Sigmoid colon (tissue), 7 donors: ENCODE data around the gene LRP11. TPM values are rescaled to one million over a fixed set of nuclear protein-coding genes. Genes with fewer than 3 reads are reported as not detected.

Experiments used
- DNase-seq: peaks from one replicate; pipeline ENCODE4 v3.0.0-alpha.2; 2019
- H3K27ac ChIP-seq, 4 donors: fragments of 200-600 bp; sonication (generic); one replicate each; pipeline ENCODE4 v1.5.1; 2016 to 2019; ENCODE audit warnings: mild to moderate bottlenecking in 1 of 4
- H3K27me3 ChIP-seq, 3 donors: fragments of 200-600 bp; sonication (generic); one replicate each; pipeline ENCODE4 v1.5.1; 2019; ENCODE audit warnings: mild to moderate bottlenecking in 1 of 3
- H3K36me3 ChIP-seq, 4 donors: fragments of 200-600 bp; sonication (generic); one replicate each; pipeline ENCODE4 v1.5.1; 2016 to 2019
- H3K4me1 ChIP-seq, 4 donors: fragments of 200-600 bp; sonication (generic); one replicate each; pipeline ENCODE4 v1.5.1; 2017 to 2019
- H3K4me3 ChIP-seq, 4 donors: fragments of 200-600 bp; sonication (generic); one replicate each; pipeline ENCODE4 v1.5.1; 2017 to 2019; ENCODE audit warnings: mild to moderate bottlenecking in 2 of 4, moderate library complexity in 1 of 4
- H3K9me3 ChIP-seq, 4 donors: fragments of 200-600 bp in 3 of 4; sonication (generic) in 3 of 4; one replicate each; pipeline versions ENCODE4 v1.5.1 to v1.6.1; 2013 to 2019
- EP300 ChIP-seq, 4 donors: sonication (generic); formaldehyde crosslinking; IDR thresholded peaks; one replicate each; pipeline ENCODE4 v1.6.1; 2017; ENCODE audit warnings: antibody characterized with exemption in 4 of 4
- POLR2A ChIP-seq, 2 donors: fragments of 450-650 bp; IDR thresholded peaks; one replicate each; pipeline ENCODE4 v1.6.1; 2016; ENCODE audit warnings: antibody characterized with exemption in 2 of 2, mild to moderate bottlenecking in 2 of 2, moderate library complexity in 2 of 2
- POLR2AphosphoS5 ChIP-seq, 4 donors: sonication (generic); formaldehyde crosslinking; IDR thresholded peaks; one replicate each; pipeline ENCODE4 v1.6.1; 2017; ENCODE audit warnings: antibody characterized with exemption in 4 of 4
- WGBS, 2 donors: extraction: QIAGEN DNeasy Blood & Tissue Kit; methylation state at CpG; one replicate each; pipeline ENCODE4 v1.1.7; 2013; 5-methylcytosine and 5-hydroxymethylcytosine counted together
- intact Hi-C: fragments of 100-400 bp; cut with DNase I; formaldehyde crosslinking; loops from one replicate; pipeline ENCODE4 v1.15.1; 2023
- polyA plus RNA-seq, 3 donors: library from polyadenylated mRNA; stranded (reverse); fragments of 200-250 nt; gene quantifications; one replicate each; pipeline ENCODE4 v1.2.3, GENCODE V29; 2013
- total RNA-seq, 4 donors: library from RNA; depleted of rRNA; stranded (reverse); fragments of >200 nt; gene quantifications; one replicate each; pipeline ENCODE4 v1.1.0, GENCODE V29; 2016
- TF ChIP-seq, protein P1 (sequence below), 4 experiments: fragments of 450-650 bp in 3 of 4; fragments of 200-600 bp in 1 of 4; IDR thresholded peaks; one replicate each; pipeline ENCODE4 v1.5.1; 2016 to 2019; ENCODE audit warnings: antibody characterized with exemption in 4 of 4, mild to moderate bottlenecking in 3 of 4, moderate library complexity in 2 of 4
- donor health status: healthy with polysubstance abuse.
- donor health status: Bipolar disorder and iron deficiency.
- donor health status: healthy.

LRP11 gene
- total and polyA plus RNA-seq, 7 donors = 2.4 to 71.7 (median 17.2) TPM

DNA sequence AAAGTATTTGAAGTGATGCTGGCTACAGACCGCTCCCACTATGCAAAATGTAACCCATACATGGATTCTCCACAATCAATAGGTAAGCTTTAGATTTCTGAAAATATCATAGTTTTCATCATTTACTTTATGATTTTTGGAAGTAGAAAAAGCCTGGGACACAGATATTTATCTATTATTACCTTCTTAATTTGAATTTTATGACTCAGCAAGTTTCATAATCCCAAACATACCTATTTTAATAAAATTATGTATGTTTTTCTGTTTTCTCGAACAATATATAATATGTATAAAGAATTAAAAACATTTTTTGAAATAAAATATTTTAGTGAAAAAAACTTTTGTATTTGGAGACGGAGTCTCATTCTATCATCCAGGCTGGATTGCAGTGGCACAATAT is 93.0 kb downstream of the LRP11 start:
- TF ChIP-seq POLR2A (IDR thresholded peaks at IDR 0.05) (no peak), POLR2AphosphoS5 (IDR thresholded peaks at IDR 0.05) (no peak), EP300 (IDR thresholded peaks at IDR 0.05) (no peak)
- TF ChIP-seq, protein P1, sequence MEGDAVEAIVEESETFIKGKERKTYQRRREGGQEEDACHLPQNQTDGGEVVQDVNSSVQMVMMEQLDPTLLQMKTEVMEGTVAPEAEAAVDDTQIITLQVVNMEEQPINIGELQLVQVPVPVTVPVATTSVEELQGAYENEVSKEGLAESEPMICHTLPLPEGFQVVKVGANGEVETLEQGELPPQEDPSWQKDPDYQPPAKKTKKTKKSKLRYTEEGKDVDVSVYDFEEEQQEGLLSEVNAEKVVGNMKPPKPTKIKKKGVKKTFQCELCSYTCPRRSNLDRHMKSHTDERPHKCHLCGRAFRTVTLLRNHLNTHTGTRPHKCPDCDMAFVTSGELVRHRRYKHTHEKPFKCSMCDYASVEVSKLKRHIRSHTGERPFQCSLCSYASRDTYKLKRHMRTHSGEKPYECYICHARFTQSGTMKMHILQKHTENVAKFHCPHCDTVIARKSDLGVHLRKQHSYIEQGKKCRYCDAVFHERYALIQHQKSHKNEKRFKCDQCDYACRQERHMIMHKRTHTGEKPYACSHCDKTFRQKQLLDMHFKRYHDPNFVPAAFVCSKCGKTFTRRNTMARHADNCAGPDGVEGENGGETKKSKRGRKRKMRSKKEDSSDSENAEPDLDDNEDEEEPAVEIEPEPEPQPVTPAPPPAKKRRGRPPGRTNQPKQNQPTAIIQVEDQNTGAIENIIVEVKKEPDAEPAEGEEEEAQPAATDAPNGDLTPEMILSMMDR (IDR thresholded peaks at IDR 0.05) = no peak
- Histone ChIP-seq H3K36me3 (peaks cover 0 to 52% (median 10%) of the 10 kb centered on the region in 4 donors), H3K4me3 (no peak overlapping the region), H3K4me1 (no peaks in the 10 kb centered on the region), H3K9me3 (no peaks in the 10 kb centered on the region), H3K27me3 (no peaks in the 10 kb centered on the region), H3K27ac (no peak overlapping the region)
- WGBS, 2 donors = 99% methylated on average over 3 of the region's 3 CpGs
- DNase-seq = no peak
- intact Hi-C loops = no loop called here

- Histone ChIP-seq H3K9me3 (no peaks in the 10 kb centered on the region), H3K4me3 (no peak overlapping the region), H3K36me3 (peaks cover 0 to 46% (median 10%) of the 10 kb centered on the region in 4 donors), H3K27me3 (no peaks in the 10 kb centered on the region), H3K27ac (no peak overlapping the region), H3K4me1 (no peaks in the 10 kb centered on the region)
- intact Hi-C loops = no loop called here
- no peak for DNase-seq
- no peak for TF ChIP-seq POLR2A (IDR thresholded peaks at IDR 0.05)
- TF ChIP-seq, protein P1 (IDR thresholded peaks at IDR 0.05) = no peak
- TF ChIP-seq EP300 (IDR thresholded peaks at IDR 0.05) = no peak
- TF ChIP-seq POLR2AphosphoS5 (IDR thresholded peaks at IDR 0.05) = no peak
- 90 to 94% methylated on average over 2 of the region's 2 CpGs for WGBS, 2 donors
Measured at GRCh38 chr6:149769676-149770075, 94.5 kb downstream of the LRP11 start.

Other genes starting within 250 kb of the LRP11 start
- 10 to 100 TPM; 17.5 to 22.5 (median 20.6) TPM for gene KATNA1, start 215.6 kb downstream of the LRP11 start, total RNA-seq
- gene KATNA1, start 215.6 kb downstream of the LRP11 start, polyA plus RNA-seq = 10 to 100 TPM in 2 of 3 donors, 1 to 10 TPM in 1; 9.0 to 15.6 (median 11.1) TPM
- 10 to 100 TPM; 23.8 to 31.6 (median 25.2) TPM for gene LATS1, start 146.3 kb downstream of the LRP11 start, total RNA-seq
- 1 to 10 TPM; 3.6 to 8.0 (median 4.9) TPM for gene LATS1, start 146.3 kb downstream of the LRP11 start, polyA plus RNA-seq
- 10 to 100 TPM; 18.3 to 56.3 (median 33.3) TPM for gene NUP43, start 117.8 kb downstream of the LRP11 start, total RNA-seq
- 10 to 100 TPM in 1 of 3 donors, 1 to 10 TPM in 2; 3.0 to 13.0 (median 4.2) TPM for gene NUP43, start 117.8 kb downstream of the LRP11 start, polyA plus RNA-seq
- gene PCMT1, start 114.6 kb downstream of the LRP11 start, total RNA-seq = 100 to 1,000 TPM in 1 of 4 donors, 10 to 100 TPM in 3; 74.0 to 117 (median 96.0) TPM
- gene PCMT1, start 114.6 kb downstream of the LRP11 start, polyA plus RNA-seq = 10 to 100 TPM; 33.0 to 64.4 (median 49.0) TPM
- under 1 TPM in 1 of 4 donors, not detected in 3; 0.33 TPM for gene RAET1E, start 33.8 kb upstream of the LRP11 start, total RNA-seq
- under 1 TPM in 1 of 3 donors, not detected in 2; 0.15 TPM for gene RAET1E, start 33.8 kb upstream of the LRP11 start, polyA plus RNA-seq
- gene RAET1G, start 58.8 kb upstream of the LRP11 start, total RNA-seq = not detected
- under 1 TPM in 1 of 3 donors, not detected in 2; 0.23 TPM for gene RAET1G, start 58.8 kb upstream of the LRP11 start, polyA plus RNA-seq
- gene ULBP2, start 77.7 kb upstream of the LRP11 start, total RNA-seq = not detected
- gene ULBP2, start 77.7 kb upstream of the LRP11 start, polyA plus RNA-seq = under 1 TPM in 1 of 3 donors, not detected in 2; 0.34 TPM
- gene ULBP1, start 99.6 kb upstream of the LRP11 start, total RNA-seq = under 1 TPM in 1 of 4 donors, not detected in 3; 0.55 TPM
- gene ULBP1, start 99.6 kb upstream of the LRP11 start, polyA plus RNA-seq = under 1 TPM in 1 of 3 donors, not detected in 2; 0.09 TPM
- not detected for gene RAET1L, start 161.2 kb upstream of the LRP11 start, total RNA-seq
- gene RAET1L, start 161.2 kb upstream of the LRP11 start, polyA plus RNA-seq = not detected
- gene ULBP3, start 204.8 kb upstream of the LRP11 start, total RNA-seq = under 1 TPM in 1 of 4 donors, not detected in 3; 0.95 TPM
- 1 to 10 TPM in 1 of 3 donors, not detected in 2; 1.5 TPM for gene ULBP3, start 204.8 kb upstream of the LRP11 start, polyA plus RNA-seq